MCF 10A (cell line): ENCODE measurements around the gene ZNF358. TPM values are rescaled to one million over a fixed set of nuclear protein-coding genes. Genes with fewer than 3 reads are reported as not detected.

Source experiments
- BruUV-seq: library from RNA; stranded (reverse); fragments of 400-500 nt; replicated peaks from 2 replicates; lab custom pipeline; 2021; lab: Mats Ljungman, UMichigan
- CTCF ChIA-PET: fragments of 300-600 bp; sonication (Branson Sonifier 250); formaldehyde crosslinking; extraction: SDS; loops from one replicate; lab custom pipeline; 2021; ENCODE audit warnings: antibody characterized with exemption, inconsistent platforms; lab: Yijun Ruan, JAX
- POLR2A ChIA-PET: fragments of 300-600, 350-650 bp; sonication (Branson Sonifier 250); formaldehyde crosslinking; extraction: SDS; loops from one replicate; lab custom pipeline; 2020; ENCODE audit warnings: antibody characterized with exemption, inconsistent platforms; lab: Yijun Ruan, JAX
- DNase-seq: peaks from one replicate; pipeline ENCODE4 v3.0.0-alpha.2; 2018; ENCODE audit not compliant: unreplicated experiment
- H3K27ac Mint-ChIP-seq: one replicate; pipeline ENCODE4 v1.8.0; 2022; ENCODE audit warnings: mild to moderate bottlenecking, low read depth, mixed read lengths; ENCODE audit not compliant: unreplicated experiment
- H3K27me3 Mint-ChIP-seq: one replicate; pipeline ENCODE4 v1.8.0; 2022; ENCODE audit warnings: mixed read lengths; ENCODE audit not compliant: insufficient read depth, unreplicated experiment
- H3K36me3 Mint-ChIP-seq: one replicate; pipeline ENCODE4 v1.8.0; 2022; ENCODE audit warnings: mild to moderate bottlenecking, moderate library complexity, mixed read lengths; ENCODE audit not compliant: insufficient read depth, unreplicated experiment
- H3K4me1 Mint-ChIP-seq: one replicate; pipeline ENCODE4 v1.8.0; 2022; ENCODE audit warnings: mixed read lengths; ENCODE audit not compliant: insufficient read depth, unreplicated experiment
- H3K4me3 Mint-ChIP-seq: one replicate; pipeline ENCODE4 v1.8.0; 2022; ENCODE audit warnings: mild to moderate bottlenecking, moderate library complexity, mixed read lengths; ENCODE audit not compliant: unreplicated experiment
- H3K9me3 Mint-ChIP-seq: one replicate; pipeline ENCODE4 v1.8.0; 2022; ENCODE audit warnings: mixed read lengths; ENCODE audit not compliant: unreplicated experiment
- CTCF ChIP-seq: fragments of 200-600 bp; IDR thresholded peaks from one replicate; pipeline ENCODE4 v1.8.0; 2022; ENCODE audit warnings: antibody characterized with exemption, mild to moderate bottlenecking; ENCODE audit not compliant: unreplicated experiment
- intact Hi-C: fragments of 100-400 bp; cut with micrococcal nuclease; formaldehyde crosslinking; loops from 2 replicates; pipeline ENCODE4 v1.14.1; 2022
- total RNA-seq: library from RNA; stranded (reverse); gene quantifications from 2 replicates; pipeline ENCODE4 v1.2.3, GENCODE V29; 2022

ZNF358 gene
- total RNA-seq, 1 experiment from 2014 or later = 16.9 TPM

GRCh38 chr19:7549429-7550148 lies 33.7 kb downstream of the ZNF358 start:
- no peak for TF ChIP-seq CTCF
- Mint-ChIP-seq H3K27ac (no peak overlapping the region), H3K4me1 (no peaks in the 10 kb centered on the region), H3K9me3 (no peaks in the 10 kb centered on the region), H3K27me3 (no peaks in the 10 kb centered on the region), H3K36me3 (peaks cover 28% of the 10 kb centered on the region), H3K4me3 (no peak overlapping the region)
- POLR2A ChIA-PET = interaction anchor here (0.7 kb wide), 1 partner anchor 17 kb away, joined by 3 read pairs; no protein-coding TSS in a partner anchor
- BruUV-seq = no TSS peak
- intact Hi-C loops = no loop called here
- CTCF ChIA-PET = no interaction called here
- no peak for DNase-seq

- no peak overlapping the region for H3K27ac Mint-ChIP-seq
- no peaks in the 10 kb centered on the region for H3K27me3 Mint-ChIP-seq
- POLR2A ChIA-PET = interaction anchor here (0.5 to 0.7 kb wide), 2 partner anchors 12 to 17 kb away, joined by 3 read pairs; no protein-coding TSS in a partner anchor
- H3K36me3 Mint-ChIP-seq = peaks cover 28% of the 10 kb centered on the region
- BruUV-seq = no TSS peak
- no peaks in the 10 kb centered on the region for H3K4me1 Mint-ChIP-seq
- no peak for TF ChIP-seq CTCF
- H3K4me3 Mint-ChIP-seq = no peak overlapping the region
- no peak for DNase-seq
- no peaks in the 10 kb centered on the region for H3K9me3 Mint-ChIP-seq
- intact Hi-C loops = no loop called here
- CTCF ChIA-PET = interaction anchor here (0.6 to 0.7 kb wide), 2 partner anchors 153 to 195 kb away, joined by 3 read pairs; no protein-coding TSS in a partner anchor
Measured at GRCh38 chr19:7550169-7550770, 34.4 kb downstream of the ZNF358 start.

GRCh38 chr19:7550987-7551761 lies 35.3 kb downstream of the ZNF358 start:
- H3K4me3 Mint-ChIP-seq = no peak overlapping the region
- no peak overlapping the region for H3K27ac Mint-ChIP-seq
- CTCF ChIA-PET = interaction anchor here (0.6 to 0.7 kb wide), 2 partner anchors 153 to 249 kb away, joined by 3 read pairs; no protein-coding TSS in a partner anchor
- POLR2A ChIA-PET = interaction anchor here (0.5 kb wide), 1 partner anchor 13 kb away, joined by 3 read pairs; no protein-coding TSS in a partner anchor
- no peaks in the 10 kb centered on the region for H3K4me1 Mint-ChIP-seq
- H3K9me3 Mint-ChIP-seq = no peaks in the 10 kb centered on the region
- no peaks in the 10 kb centered on the region for H3K27me3 Mint-ChIP-seq
- intact Hi-C loops = no loop called here
- no peak for DNase-seq
- TF ChIP-seq CTCF = no peak
- peaks cover 28% of the 10 kb centered on the region for H3K36me3 Mint-ChIP-seq
- no TSS peak for BruUV-seq
